NOMO-1 treated with DMSO at 0.1 percent for 48 hours (cell line): Measurements from ENCODE around the gene DCLK1.
A peak's percentile ranks its signal among the peaks of the same experiment; 100 is the strongest.

Source experiments
- DNase-seq: peaks from one replicate; lab custom pipeline; 2025; ENCODE audit not compliant: unreplicated experiment; lab: John Stamatoyannopoulos, UW

DCLK1 gene

GRCh38 chr13:35956074-35956473 lies 175.1 kb downstream of the DCLK1 start:
- DNase-seq, result no peak

- DNase-seq, result no peak
These were observed 177.0 kb downstream of the DCLK1 start for GRCh38 chr13:35954207-35954560.

DNA sequence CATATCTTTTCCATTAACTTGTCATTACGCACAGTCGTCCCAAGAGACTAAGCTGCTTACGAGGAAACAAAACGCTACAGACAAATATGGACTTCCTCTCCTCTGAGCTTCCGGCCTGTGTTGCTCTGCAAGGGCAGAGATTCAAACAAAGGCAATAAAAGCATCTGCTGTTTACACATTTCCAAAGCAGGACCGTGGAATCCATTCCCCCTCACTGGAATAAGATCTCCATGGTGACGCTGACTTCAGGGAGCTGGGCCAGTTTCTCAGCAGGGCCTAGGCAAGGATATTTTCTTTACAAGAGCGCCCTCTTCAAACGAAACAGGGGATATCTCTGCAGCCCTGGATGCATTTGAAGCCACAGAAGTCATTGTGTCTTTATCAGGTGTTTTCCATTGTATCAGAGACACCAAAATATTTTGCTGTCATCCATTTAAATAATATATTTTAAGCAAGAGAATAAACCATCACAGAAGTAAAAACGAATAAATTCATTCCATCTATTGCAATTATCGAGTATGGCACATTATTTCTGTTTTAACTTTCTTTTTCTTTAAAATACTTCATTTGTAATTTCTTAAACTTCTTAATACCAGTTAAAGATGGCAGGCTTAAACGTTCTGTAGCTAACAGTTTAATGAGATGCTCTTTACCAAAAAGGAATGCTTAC lies 177.5 kb downstream of the DCLK1 start:
- peak; percentile 3 for DNase-seq

GRCh38 chr13:35947315-35947714 lies 183.9 kb downstream of the DCLK1 start:
- no peak for DNase-seq

DNA sequence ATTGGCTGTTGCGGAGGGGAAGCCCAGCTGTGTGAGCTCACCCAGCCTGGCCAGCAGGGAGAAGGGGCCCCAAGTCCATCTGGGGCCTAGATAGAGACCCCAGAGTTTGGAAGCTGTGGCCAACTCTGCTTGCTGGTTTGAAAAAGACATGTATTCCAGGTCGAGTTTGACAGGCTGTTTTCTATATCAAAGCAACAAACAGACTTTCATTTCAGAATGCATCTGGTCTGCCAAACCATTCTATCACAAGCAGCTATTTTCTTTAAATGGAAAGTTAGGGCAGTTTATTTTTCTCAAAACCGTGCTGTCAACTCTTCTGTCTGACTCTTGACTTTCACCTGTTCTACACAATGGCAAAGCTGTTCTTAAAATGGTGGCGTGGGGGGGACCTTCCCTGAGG lies 185.8 kb downstream of the DCLK1 start:
- no peak for DNase-seq

- no peak for DNase-seq
These were observed 189.8 kb downstream of the DCLK1 start for GRCh38 chr13:35941374-35941773.

DNA sequence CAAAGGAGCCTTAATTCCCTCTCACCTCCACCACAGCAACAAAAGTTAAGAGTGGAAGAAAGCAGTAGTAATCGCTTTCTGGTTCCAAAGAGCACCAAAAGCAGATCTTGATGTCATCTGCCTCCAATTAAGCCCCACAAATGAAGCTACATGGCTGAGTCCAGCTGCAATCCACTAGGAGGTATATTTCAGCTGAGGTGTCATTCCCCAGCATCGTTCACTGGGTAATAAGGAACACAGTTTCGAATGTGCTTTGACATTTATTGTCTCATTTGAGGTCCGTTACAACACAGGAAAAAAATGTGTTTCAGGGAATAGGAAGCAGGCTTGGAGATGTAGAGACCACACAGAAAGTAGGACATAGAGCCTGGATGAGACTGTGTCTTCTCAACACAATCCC lies 190.4 kb downstream of the DCLK1 start:
- no peak for DNase-seq

DNA sequence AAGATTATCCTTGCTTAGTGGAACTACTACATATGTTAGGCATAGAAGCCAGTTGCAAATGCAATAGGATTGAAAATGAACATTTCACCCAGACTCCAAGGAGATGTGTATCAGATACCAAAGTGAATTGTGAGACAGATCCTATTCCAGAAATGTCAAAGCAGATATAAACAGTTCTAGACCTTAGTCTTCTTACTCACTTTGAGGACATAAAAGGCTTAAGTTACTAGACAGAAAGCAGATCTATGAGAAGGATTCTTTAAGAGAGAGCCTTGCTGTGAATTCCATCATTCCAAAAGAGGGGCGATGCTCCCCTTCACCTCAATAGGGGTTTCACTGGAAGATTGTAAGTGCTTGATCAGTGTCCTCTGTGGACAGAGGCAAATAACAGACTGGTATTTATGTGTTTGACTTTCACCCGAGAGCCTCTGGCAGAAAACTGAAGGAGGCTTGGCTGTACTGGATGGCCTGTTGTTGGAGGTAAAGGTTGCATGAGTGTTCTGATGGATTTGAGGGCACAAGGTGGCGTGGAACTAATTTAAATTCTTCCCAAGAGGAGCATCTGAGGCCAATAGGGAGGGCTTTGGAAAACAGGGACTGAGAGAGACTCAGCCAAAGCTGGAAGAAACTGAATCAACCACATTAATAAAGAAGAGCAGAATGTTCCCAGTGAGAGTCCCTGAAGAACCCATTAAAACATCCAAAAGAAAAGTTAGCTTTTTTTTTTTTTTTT lies 194.8 kb downstream of the DCLK1 start:
- DNase-seq, result no peak

DNA sequence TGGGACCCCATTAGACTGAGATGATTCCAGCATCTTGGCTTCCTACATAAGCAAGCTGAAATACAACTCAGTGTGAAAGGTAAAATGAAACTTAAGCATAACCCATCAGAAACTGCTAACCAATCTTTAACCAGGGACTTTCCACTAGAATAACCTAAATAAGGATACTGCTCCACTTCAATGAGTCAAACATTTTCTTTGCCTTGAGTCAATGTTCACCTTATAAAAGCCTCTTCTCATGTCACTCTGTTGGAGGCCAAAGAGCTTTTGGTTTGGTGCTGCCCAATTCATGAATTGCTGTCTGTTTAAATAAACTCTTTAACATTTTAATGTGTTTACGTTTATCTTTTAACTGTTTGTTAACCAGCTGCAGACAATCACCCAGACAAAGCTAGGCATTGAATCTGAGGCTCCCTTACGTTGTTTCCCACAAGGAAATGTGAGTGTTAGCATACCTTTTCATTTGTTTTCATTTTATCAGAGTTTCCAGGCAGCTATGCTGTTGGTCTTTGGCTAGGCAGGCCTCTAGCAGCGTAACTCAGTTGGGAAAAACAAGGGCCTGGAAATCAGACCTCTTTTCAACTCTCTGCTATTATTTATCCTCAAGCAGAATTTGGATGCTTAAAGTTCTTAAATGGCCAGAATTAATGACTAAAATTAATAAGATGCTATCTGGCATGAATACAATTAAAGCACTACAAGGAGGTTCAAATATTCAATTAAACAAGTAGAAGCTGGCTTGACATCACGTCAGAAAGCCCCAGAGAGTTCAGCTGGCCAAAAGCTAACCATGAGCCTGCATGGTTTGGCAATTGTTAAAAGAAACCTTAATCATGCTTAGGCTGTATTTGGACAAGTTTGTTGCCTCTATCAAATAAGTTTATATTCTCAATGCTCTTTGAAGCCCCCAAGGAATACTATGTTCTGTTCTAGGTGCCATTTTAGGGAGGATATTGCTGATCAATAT lies 200.2 kb downstream of the DCLK1 start:
- no peak for DNase-seq

- no peak for DNase-seq
These were observed 203.6 kb downstream of the DCLK1 start for GRCh38 chr13:35927567-35928021.

GRCh38 chr13:35926859-35927530 lies 204.2 kb downstream of the DCLK1 start:
- DNase-seq, result no peak

- DNase-seq, result no peak
These were observed 205.5 kb downstream of the DCLK1 start for GRCh38 chr13:35925669-35926068.

DNA sequence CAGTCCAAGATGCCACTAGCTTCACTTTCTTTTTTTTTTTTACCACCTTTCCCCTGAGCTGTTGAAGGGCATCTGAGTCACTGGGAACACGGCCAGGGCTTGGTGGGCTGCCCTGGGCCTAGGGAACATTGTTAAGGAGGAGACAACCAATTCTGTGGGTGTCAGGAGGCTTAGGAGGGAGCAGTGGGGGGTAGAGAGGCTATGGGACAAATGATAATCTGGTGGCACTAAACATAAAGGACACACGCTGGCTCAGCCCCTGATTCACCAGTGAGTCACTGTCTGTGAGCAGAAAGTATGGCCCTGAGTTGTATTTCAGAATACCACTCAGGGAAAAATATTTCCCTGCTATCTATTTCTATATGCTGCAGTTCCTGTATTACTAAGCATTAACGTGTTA lies 207.8 kb downstream of the DCLK1 start:
- no peak for DNase-seq

- DNase-seq, result no peak
These were observed 210.4 kb downstream of the DCLK1 start for GRCh38 chr13:35920816-35921215.

DNA sequence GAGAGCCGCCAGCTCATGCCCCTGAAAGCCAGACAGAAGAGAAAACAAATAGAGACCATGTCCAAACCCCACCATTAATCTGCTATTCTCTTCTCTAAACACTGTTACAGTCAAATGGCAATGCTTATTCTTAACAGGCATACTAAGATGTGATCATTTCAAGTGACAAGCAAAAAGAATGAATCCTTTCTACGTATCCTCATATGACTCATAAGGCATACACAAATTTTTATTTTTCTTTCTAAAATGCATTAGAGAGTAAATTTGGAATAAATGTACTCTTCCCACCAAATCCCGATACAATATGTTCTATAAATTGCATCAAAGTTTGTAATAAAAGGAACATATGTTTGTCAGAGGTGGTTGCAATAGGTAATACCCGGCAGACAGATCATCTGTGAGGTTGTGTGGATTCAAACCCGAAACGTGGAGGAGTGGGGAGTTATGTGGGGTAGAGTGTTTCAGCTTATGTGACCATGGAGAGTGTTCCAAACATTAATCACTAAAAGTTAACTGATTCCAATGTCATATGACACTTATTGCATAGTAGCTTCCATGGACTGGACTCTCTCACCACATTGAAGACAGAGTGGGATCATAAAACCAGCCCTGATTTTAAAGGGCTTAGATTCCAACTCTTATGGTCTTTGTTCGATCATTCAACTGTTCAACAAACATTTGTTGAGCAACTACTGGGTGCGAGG lies 213.1 kb downstream of the DCLK1 start:
- no peak for DNase-seq

DNA sequence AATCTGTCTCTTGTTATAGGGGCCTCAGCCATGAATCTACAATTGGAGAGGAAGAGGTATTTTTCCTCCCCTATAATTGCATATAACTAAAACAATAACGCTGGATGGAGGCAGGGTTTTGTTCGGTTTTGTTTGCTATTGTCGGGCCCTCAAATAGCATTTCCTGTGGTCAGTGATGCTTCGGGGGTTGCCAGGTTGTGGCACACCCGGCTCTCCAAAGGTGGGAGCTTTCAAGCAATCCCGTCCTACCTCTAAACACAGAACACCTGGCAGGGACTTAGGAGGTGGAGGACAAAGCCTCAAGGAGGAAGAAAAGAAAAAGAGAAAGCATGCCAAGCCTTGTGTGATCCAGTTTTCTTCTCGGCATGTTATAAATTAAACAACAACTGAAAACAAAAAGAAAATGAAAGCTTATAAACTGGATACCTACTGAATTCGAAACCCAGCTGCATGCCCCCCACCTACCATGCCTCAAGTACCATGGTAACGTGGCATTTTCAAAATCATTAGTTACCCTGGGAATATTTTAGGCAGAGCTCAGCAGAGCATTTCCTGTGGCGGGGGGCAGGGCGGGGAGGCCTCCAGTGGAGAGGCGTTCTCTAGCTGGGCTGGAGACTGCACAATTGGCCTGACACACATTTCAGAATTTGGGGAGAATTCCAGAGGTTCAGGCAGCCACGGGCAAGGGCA lies 213.8 kb downstream of the DCLK1 start:
- no peak for DNase-seq

- no peak for DNase-seq
These were observed 215.0 kb downstream of the DCLK1 start for GRCh38 chr13:35916146-35916545.

DNA sequence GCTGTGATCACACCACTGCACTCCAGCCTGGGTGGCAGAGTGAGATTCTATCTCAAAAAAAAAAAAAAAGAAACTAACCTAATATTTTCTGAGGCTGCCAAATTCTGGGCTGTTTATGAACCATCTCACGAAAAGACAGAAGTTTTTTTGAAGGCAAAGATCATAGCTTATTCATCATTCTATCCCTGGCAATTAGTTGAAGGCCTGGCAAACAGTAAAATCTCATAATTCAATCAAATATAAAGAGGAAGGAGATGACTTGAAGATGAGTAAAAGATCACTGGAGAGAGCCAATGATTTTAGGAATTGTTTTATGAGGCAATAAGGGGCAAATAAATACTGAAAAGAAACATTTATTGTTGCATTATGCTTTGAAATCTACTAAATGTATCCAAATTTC lies 216.5 kb downstream of the DCLK1 start:
- DNase-seq, result no peak

GRCh38 chr13:35912841-35913240 lies 218.3 kb downstream of the DCLK1 start:
- DNase-seq, result no peak
